HepG2 (cell line): ENCODE measurements around the gene KCND3. TPM values are rescaled to one million over a fixed set of nuclear protein-coding genes. Genes with fewer than 3 reads are reported as not detected.
A peak's percentile ranks its signal among the peaks of the same experiment; 100 is the strongest.

ENCODE experiments used
- ATAC-seq: fragments of 200-7000 bp; cut with Tn5 transposase; 3 replicates; pipeline ENCODE4 v1.9.1; 2020; ENCODE audit warnings: mild to moderate bottlenecking, moderate library complexity
- BruUV-seq: library from RNA; stranded (reverse); fragments of 400-500 nt; replicated peaks from 2 replicates; lab custom pipeline; 2021; lab: Mats Ljungman, UMichigan
- CTCF ChIA-PET: fragments of 300-600 bp; formaldehyde crosslinking; extraction: SDS; loops from one replicate; lab custom pipeline; 2021; ENCODE audit warnings: low total read pairs, inconsistent platforms, low intra/inter-chr PET ratio; lab: Yijun Ruan, JAX
- POLR2A ChIA-PET: fragments of 350-600 bp; sonication (Branson Sonifier 250); formaldehyde crosslinking; loops from one replicate; lab custom pipeline; 2020; ENCODE audit warnings: antibody characterized with exemption, inconsistent platforms; lab: Yijun Ruan, JAX
- DNase-seq: peaks from one replicate; pipeline ENCODE4 v3.0.0-alpha.2; 2015; ENCODE audit warnings: low spot score
- FAIRE-seq: peaks from 3 replicates; lab custom pipeline; 2011; peaks lifted over from hg19 to GRCh38; lab: Jason Lieb, UNC
- H2AFZ ChIP-seq: one replicate; pipeline ENCODE4 v1.6.1; 2011; ENCODE audit warnings: low read length, inconsistent platforms
- H3K27ac ChIP-seq: fragments of 300-600 bp; 3 replicates; pipeline ENCODE4 v1.8.0; 2011; ENCODE audit warnings: mixed run types, mild to moderate bottlenecking, mixed read lengths, low read length, inconsistent platforms; ENCODE audit not compliant: insufficient read depth; ENCODE audit errors: extremely low read length
- H3K27me3 ChIP-seq, 2 experiments: fragments of 200-600 bp in 1 of 2; 2 replicates in 1 of 2; 3 replicates in 1 of 2; pipeline versions ENCODE4 v1.6.0 to v1.8.0; 2011; ENCODE audit warnings: low read length in 2 of 2, mild to moderate bottlenecking in 2 of 2, moderate library complexity in 2 of 2, inconsistent platforms in 1 of 2; ENCODE audit not compliant: insufficient read depth in 2 of 2, control insufficient read depth in 1 of 2
- H3K36me3 ChIP-seq, 2 experiments: fragments of 200-600 bp in 1 of 2; replicated peaks in 1 of 2; 2 replicates in 1 of 2; 3 replicates in 1 of 2; pipeline versions ENCODE4 v1.5.1 to v1.8.0; 2011; ENCODE audit warnings: low read length in 2 of 2, inconsistent platforms in 1 of 2; ENCODE audit not compliant: insufficient read depth in 2 of 2, control insufficient read depth in 1 of 2
- H3K4me1 ChIP-seq: 2 replicates; pipeline ENCODE4 v1.5.1; 2012; ENCODE audit warnings: low read length, inconsistent platforms; ENCODE audit not compliant: insufficient read depth
- H3K4me2 ChIP-seq: 2 replicates; pipeline ENCODE4 v1.6.0; 2011; ENCODE audit warnings: low read depth, low read length, inconsistent platforms
- H3K4me3 ChIP-seq, 3 experiments: fragments of 200-600 bp in 1 of 3; sonication (generic), shearing (Covaris generic) in 1 of 3; replicated peaks in 1 of 3; 2 replicates each; pipeline ENCODE4 v1.5.1; 2011 to 2016; ENCODE audit warnings: low read length in 3 of 3, inconsistent platforms in 2 of 3, low read depth in 2 of 3, mild to moderate bottlenecking in 2 of 3, control low read depth in 1 of 3, mixed read lengths in 1 of 3; ENCODE audit not compliant: insufficient read depth in 1 of 3
- H3K79me2 ChIP-seq: one replicate; pipeline ENCODE4 v1.6.1; 2011; ENCODE audit warnings: low read length, inconsistent platforms; ENCODE audit not compliant: insufficient read depth
- H3K9ac ChIP-seq: 2 replicates; pipeline ENCODE4 v1.6.0; 2011; ENCODE audit warnings: mild to moderate bottlenecking, low read depth, low read length, inconsistent platforms; ENCODE audit not compliant: insufficient read depth
- H3K9me3 ChIP-seq: 2 replicates; pipeline ENCODE4 v1.5.1; 2012; ENCODE audit warnings: mild to moderate bottlenecking, low read length
- H4K20me1 ChIP-seq: 2 replicates; pipeline ENCODE4 v1.6.0; 2011; ENCODE audit warnings: inconsistent platforms, mild to moderate bottlenecking, low read length, moderate library complexity; ENCODE audit not compliant: insufficient read depth
- CBX5 ChIP-seq: sonication (generic); formaldehyde crosslinking; IDR thresholded peaks from 2 replicates; pipeline ENCODE4 v1.4.0; 2020; ENCODE audit warnings: missing genetic modification reagents, borderline replicate concordance
- DNMT1 ChIP-seq: sonication (generic); formaldehyde crosslinking; IDR thresholded peaks from 2 replicates; pipeline ENCODE4 v1.5.1; 2020; ENCODE audit warnings: mild to moderate bottlenecking, missing genetic modification reagents
- DR1 ChIP-seq: sonication (generic); formaldehyde crosslinking; IDR thresholded peaks from 2 replicates; pipeline ENCODE4 v1.8.0; 2021; ENCODE audit warnings: mild to moderate bottlenecking, missing genetic modification reagents, inconsistent platforms
- HCFC1 ChIP-seq: fragments of 150-350 bp; IDR thresholded peaks from 2 replicates; pipeline ENCODE4 v1.6.1; 2014; ENCODE audit warnings: low read depth, low read length
- HOXA5 ChIP-seq: sonication (generic); formaldehyde crosslinking; IDR thresholded peaks from 2 replicates; pipeline ENCODE4 v1.4.0; 2020; ENCODE audit warnings: missing genetic modification reagents
- KDM5A ChIP-seq: fragments of 200-600 bp; sonication (generic); IDR thresholded peaks from 2 replicates; pipeline ENCODE4 v1.7.0; 2018; ENCODE audit warnings: antibody characterized with exemption, mild to moderate bottlenecking, low read length, borderline replicate concordance
- LCORL ChIP-seq, 2 experiments: fragments of 450-650 bp in 1 of 2; sonication (generic) in 1 of 2; formaldehyde crosslinking in 1 of 2; IDR thresholded peaks; 2 replicates each; pipeline versions ENCODE4 v1.5.0 to v1.6.1; 2017 to 2020; ENCODE audit warnings: antibody characterized with exemption in 1 of 2, missing genetic modification reagents in 1 of 2
- RBM39 ChIP-seq: fragments of 200-400 bp; formaldehyde crosslinking; IDR thresholded peaks from one replicate; pipeline ENCODE4 v1.6.1; 2018; ENCODE audit warnings: antibody characterized with exemption, mild to moderate bottlenecking, low read depth, low read length; ENCODE audit not compliant: poor library complexity, severe bottlenecking
- TEAD3 ChIP-seq: optimal IDR thresholded peaks from 2 replicates; pipeline ENCODE3; 2016; ENCODE audit warnings: borderline replicate concordance
- ZNF264 ChIP-seq: sonication (generic); formaldehyde crosslinking; IDR thresholded peaks from 2 replicates; pipeline ENCODE4 v1.4.0; 2020; ENCODE audit warnings: missing genetic modification reagents
- ZNF615 ChIP-seq: sonication (generic); formaldehyde crosslinking; IDR thresholded peaks from 2 replicates; pipeline ENCODE4 v1.5.0; 2020; ENCODE audit warnings: mild to moderate bottlenecking, missing genetic modification reagents, borderline replicate concordance
- WGBS: methylation state at CpG from one replicate; pipeline ENCODE4 v1.1.6; 2017; ENCODE audit warnings: low lambda C conversion rate; 5-methylcytosine and 5-hydroxymethylcytosine counted together
- in situ Hi-C: cut with HindIII; loops from 2 replicates; pipeline ENCODE4 v1.10.0; 2017; ENCODE audit warnings: low pct_unique_long_range_greater_than_20kb; ENCODE audit not compliant: extremely low pct_ligation_motif_present
- intact Hi-C: fragments of 100-400 bp; cut with micrococcal nuclease; formaldehyde crosslinking; loops from one replicate; pipeline ENCODE4 v1.10.0; 2022; ENCODE audit not compliant: unreplicated experiment
- polyA plus RNA-seq, 8 experiments: library from polyadenylated mRNA; depleted of rRNA in 3 of 8; stranded (reverse) in 7 of 8; unstranded in 1 of 8; fragments of >200 nt; fragmentation: Illumina TruSeq in 4 of 8; extraction: Trizol in 4 of 8; gene quantifications; 2 replicates each; pipeline versions ENCODE4 v1.2.1 to v1.2.3, GENCODE V29; 2011 to 2016; ENCODE audit warnings: low read depth in 4 of 8, missing spikeins in 1 of 8, mixed read lengths in 1 of 8; ENCODE audit not compliant: insufficient read depth in 1 of 8
- total RNA-seq, 5 experiments: library from RNA; depleted of rRNA; stranded (reverse); fragments of >200 nt; fragmentation: Illumina TruSeq; extraction: Trizol; gene quantifications; 2 replicates each; pipeline ENCODE4 v1.2.3, GENCODE V29; 2016; ENCODE audit warnings: low read depth in 1 of 5
- TF ChIP-seq, protein P1 (sequence below): sonication (generic); formaldehyde crosslinking; IDR thresholded peaks from 2 replicates; pipeline ENCODE4 v1.5.0; 2020; ENCODE audit warnings: mild to moderate bottlenecking, missing genetic modification reagents

Gene KCND3
- total and polyA plus RNA-seq, 2 of the 13 experiments (the other 11 are each of a cell fraction or from before 2014, with no cell fraction given), result 0.04 TPM; not detected in 1

DNA sequence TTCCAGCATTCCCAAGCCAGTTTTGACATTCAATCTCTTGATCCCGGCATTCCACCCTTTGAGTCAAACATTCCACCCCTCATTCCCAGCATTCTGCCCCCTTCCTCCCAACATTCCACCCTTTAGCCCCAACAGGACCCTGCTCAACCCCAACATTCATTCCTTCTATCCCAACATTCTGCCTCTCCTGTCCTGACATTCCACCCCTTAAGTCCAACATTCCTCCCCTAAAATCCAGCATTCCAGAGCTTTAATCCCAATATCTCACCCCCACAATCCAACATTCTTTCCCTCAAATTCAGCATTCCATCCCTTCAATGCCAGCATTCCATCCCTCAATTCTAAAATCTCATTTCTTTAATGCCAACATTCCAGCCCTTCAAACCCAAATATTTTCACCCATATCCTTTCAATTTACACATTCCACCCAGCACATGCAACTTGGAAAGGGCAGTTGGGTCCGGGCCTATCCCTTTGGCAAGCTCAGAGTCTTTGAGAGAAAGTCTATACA is 210.9 kb downstream of the KCND3 start:
- TF ChIP-seq LCORL (IDR thresholded peaks at IDR 0.05), result peak; percentile 85
- TF ChIP-seq LCORL (CRISPR knock-in tag; IDR thresholded peaks at IDR 0.05), result no peak
- TF ChIP-seq TEAD3, result peak; percentile 55
- no peak for TF ChIP-seq ZNF264 (CRISPR knock-in tag)
- H2AFZ ChIP-seq, result no peak overlapping the region
- no peaks in the 10 kb centered on the region for H4K20me1 ChIP-seq
- no peaks in the 10 kb centered on the region for H3K9me3 ChIP-seq
- H3K4me2 ChIP-seq, result no peak overlapping the region
- intact Hi-C loops (no loop called here), in situ Hi-C loops (no loop called here)
- peaks cover 6% of the 10 kb centered on the region; the same call in 1 of the 2 replicates for H3K4me1 ChIP-seq
- no peak overlapping the region for H3K27ac ChIP-seq
- no peaks in the 10 kb centered on the region for H3K36me3 ChIP-seq
- POLR2A ChIA-PET, result no interaction called here
- FAIRE-seq, result no peak
- no TSS peak for BruUV-seq
- ATAC-seq, result peak; percentile 55; the same call in 2 of the 3 replicates
- H3K27me3 ChIP-seq, result no peaks in the 10 kb centered on the region; a peak in 1 of 5 replicates
- H3K9ac ChIP-seq, result no peak overlapping the region
- 0% methylated on average over 2 of the region's 2 CpGs for WGBS
- no peak overlapping the region for H3K4me3 ChIP-seq
- peak; percentile 39 for DNase-seq
- CTCF ChIA-PET, result no interaction called here
- no peaks in the 10 kb centered on the region for H3K79me2 ChIP-seq

DNA sequence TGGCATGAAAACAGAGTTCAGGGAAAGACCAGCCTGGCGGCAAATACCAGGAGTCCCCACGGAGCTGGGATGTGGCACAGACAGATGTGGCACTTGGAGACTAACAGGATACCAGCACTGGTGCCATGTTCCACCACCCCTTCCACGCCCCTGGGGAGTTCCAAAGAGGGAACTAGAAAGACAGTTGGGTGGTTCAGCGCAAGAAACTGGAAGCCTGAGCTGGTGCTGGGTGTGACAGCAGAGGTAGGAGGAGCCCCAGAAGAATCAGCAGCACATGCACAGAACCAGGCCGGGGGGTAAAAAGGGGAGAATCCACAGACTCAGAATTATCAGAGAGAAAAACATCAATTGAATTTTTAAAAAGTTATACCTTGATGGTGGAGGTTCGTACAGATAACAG is 211.4 kb downstream of the KCND3 start:
- Histone ChIP-seq H2AFZ (no peak overlapping the region), H3K9ac (no peak overlapping the region), H3K27ac (no peak overlapping the region), H3K79me2 (no peaks in the 10 kb centered on the region), H3K27me3 (no peaks in the 10 kb centered on the region; a peak in 1 of 5 replicates), H4K20me1 (no peaks in the 10 kb centered on the region), H3K4me1 (peaks cover 6% of the 10 kb centered on the region; the same call in 1 of the 2 replicates), H3K9me3 (no peaks in the 10 kb centered on the region), H3K36me3 (no peaks in the 10 kb centered on the region), H3K4me3 (no peak overlapping the region), H3K4me2 (no peak overlapping the region)
- 43% methylated on average over 6 of the region's 6 CpGs for WGBS
- ATAC-seq (no peak), FAIRE-seq (no peak), DNase-seq (no peak)
- TF ChIP-seq HOXA5 (CRISPR knock-in tag) (no peak), HCFC1 (no peak), RBM39 (no peak), ZNF615 (no peak), KDM5A (no peak), CBX5 (no peak), DR1 (CRISPR knock-in tag) (no peak), DNMT1 (no peak)
- TF ChIP-seq, protein P1, sequence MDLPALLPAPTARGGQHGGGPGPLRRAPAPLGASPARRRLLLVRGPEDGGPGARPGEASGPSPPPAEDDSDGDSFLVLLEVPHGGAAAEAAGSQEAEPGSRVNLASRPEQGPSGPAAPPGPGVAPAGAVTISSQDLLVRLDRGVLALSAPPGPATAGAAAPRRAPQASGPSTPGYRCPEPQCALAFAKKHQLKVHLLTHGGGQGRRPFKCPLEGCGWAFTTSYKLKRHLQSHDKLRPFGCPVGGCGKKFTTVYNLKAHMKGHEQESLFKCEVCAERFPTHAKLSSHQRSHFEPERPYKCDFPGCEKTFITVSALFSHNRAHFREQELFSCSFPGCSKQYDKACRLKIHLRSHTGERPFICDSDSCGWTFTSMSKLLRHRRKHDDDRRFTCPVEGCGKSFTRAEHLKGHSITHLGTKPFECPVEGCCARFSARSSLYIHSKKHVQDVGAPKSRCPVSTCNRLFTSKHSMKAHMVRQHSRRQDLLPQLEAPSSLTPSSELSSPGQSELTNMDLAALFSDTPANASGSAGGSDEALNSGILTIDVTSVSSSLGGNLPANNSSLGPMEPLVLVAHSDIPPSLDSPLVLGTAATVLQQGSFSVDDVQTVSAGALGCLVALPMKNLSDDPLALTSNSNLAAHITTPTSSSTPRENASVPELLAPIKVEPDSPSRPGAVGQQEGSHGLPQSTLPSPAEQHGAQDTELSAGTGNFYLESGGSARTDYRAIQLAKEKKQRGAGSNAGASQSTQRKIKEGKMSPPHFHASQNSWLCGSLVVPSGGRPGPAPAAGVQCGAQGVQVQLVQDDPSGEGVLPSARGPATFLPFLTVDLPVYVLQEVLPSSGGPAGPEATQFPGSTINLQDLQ (CRISPR knock-in tag), result no peak
- CTCF ChIA-PET, result no interaction called here
- in situ Hi-C loops (no loop called here), intact Hi-C loops (no loop called here)
- POLR2A ChIA-PET, result no interaction called here
- BruUV-seq, result no TSS peak
